ENCODE measurements around the gene PPP1CA. TPM values are rescaled to one million over a fixed set of nuclear protein-coding genes. Genes with fewer than 3 reads are reported as not detected.

PPP1CA gene
- total RNA-seq, 1 donor from 2014 or later = 134 TPM

GRCh38 chr11:67396587-67397389 is 4.9 kb downstream of the PPP1CA start:
- Histone ChIP-seq H3K4me3 (no peak overlapping the region), H3K9me3 (no peaks in the 10 kb centered on the region), H3K27me3 (no peaks in the 10 kb centered on the region), H3K27ac (no peak overlapping the region), H3K4me1 (peaks cover 32% of the 10 kb centered on the region), H3K36me3 (peaks cover 55% of the 10 kb centered on the region)
- no peak for DNase-seq
- TF ChIP-seq CTCF (IDR thresholded peaks at IDR 0.05) = no peak
- intact Hi-C loops (cut with DNase I) = no loop called here
- no peak for ATAC-seq

GRCh38 chr11:67396259-67396581 is 5.4 kb downstream of the PPP1CA start:
- Histone ChIP-seq H3K9me3 (no peaks in the 10 kb centered on the region), H3K4me3 (no peak overlapping the region), H3K36me3 (peaks cover 55% of the 10 kb centered on the region), H3K27ac (no peak overlapping the region), H3K4me1 (peaks cover 32% of the 10 kb centered on the region), H3K27me3 (no peaks in the 10 kb centered on the region)
- ATAC-seq (no peak), DNase-seq (no peak)
- no peak for TF ChIP-seq CTCF (IDR thresholded peaks at IDR 0.05)
- intact Hi-C loops (cut with DNase I) = no loop called here

GRCh38 chr11:67395555-67396258 is 6.0 kb downstream of the PPP1CA start:
- DNase-seq (no peak), ATAC-seq (no peak)
- intact Hi-C loops (cut with DNase I) = no loop called here
- TF ChIP-seq CTCF (IDR thresholded peaks at IDR 0.05) = no peak
- no peaks in the 10 kb centered on the region for H3K9me3 ChIP-seq
- peaks cover 35% of the 10 kb centered on the region for H3K4me1 ChIP-seq
- peaks cover 55% of the 10 kb centered on the region for H3K36me3 ChIP-seq
- H3K4me3 ChIP-seq = no peak overlapping the region
- no peaks in the 10 kb centered on the region for H3K27me3 ChIP-seq
- H3K27ac ChIP-seq = no peak overlapping the region

- Histone ChIP-seq H3K4me1 (peaks cover 22% of the 10 kb centered on the region), H3K36me3 (peaks cover 39% of the 10 kb centered on the region), H3K27ac (no peak overlapping the region), H3K9me3 (no peaks in the 10 kb centered on the region), H3K4me3 (no peak overlapping the region), H3K27me3 (no peaks in the 10 kb centered on the region)
- no peak for TF ChIP-seq CTCF (IDR thresholded peaks at IDR 0.05)
- ATAC-seq (no peak), DNase-seq (no peak)
- intact Hi-C loops (cut with DNase I) = no loop called here
Observed at GRCh38 chr11:67393990-67394389, 7.7 kb downstream of the PPP1CA start.

- peaks cover 33% of the 10 kb centered on the region for H3K36me3 ChIP-seq
- no peaks in the 10 kb centered on the region for H3K9me3 ChIP-seq
- ATAC-seq = no peak
- intact Hi-C loops (cut with DNase I) = no loop called here
- no peaks in the 10 kb centered on the region for H3K27me3 ChIP-seq
- no peak for DNase-seq
- H3K4me3 ChIP-seq = no peak overlapping the region
- no peak for TF ChIP-seq CTCF (IDR thresholded peaks at IDR 0.05)
- H3K27ac ChIP-seq = no peak overlapping the region
- peaks cover 22% of the 10 kb centered on the region for H3K4me1 ChIP-seq
Observed at GRCh38 chr11:67393437-67393836, 8.2 kb downstream of the PPP1CA start.
